ENCODE data around the gene NPAS3.

GRCh38 chr14:33249233-33249820 lies 310.6 kb downstream of the NPAS3 start:
- TF ChIP-seq CTCF (IDR thresholded peaks at IDR 0.05), result no peak
- TF ChIP-seq POLR2A (IDR thresholded peaks at IDR 0.05), result no peak
